H54 (cell line): ENCODE measurements around the gene CSNK1G2.

Experiments
- DNase-seq: peaks from one replicate; pipeline ENCODE4 v3.0.0; 2011; ENCODE audit warnings: low spot score, mixed read lengths; ENCODE audit not compliant: insufficient read length
- FAIRE-seq: peaks from 3 replicates; lab custom pipeline; 2011; peaks lifted over from hg19 to GRCh38; lab: Jason Lieb, UNC
- POLR2A ChIP-seq: IDR thresholded peaks from 2 replicates; pipeline ENCODE4 v1.6.1; 2011; ENCODE audit warnings: low read depth, mild to moderate bottlenecking, low read length

Gene CSNK1G2

GRCh38 chr19:1956868-1957492, 16.0 kb downstream of the CSNK1G2 start:
- TF ChIP-seq POLR2A = no peak
- FAIRE-seq (no peak), DNase-seq (no peak)

GRCh38 chr19:1957562-1958248, 16.7 kb downstream of the CSNK1G2 start:
- DNase-seq (no peak), FAIRE-seq (no peak)
- no peak for TF ChIP-seq POLR2A

GRCh38 chr19:1959928-1960589, 19.1 kb downstream of the CSNK1G2 start:
- DNase-seq = no peak

GRCh38 chr19:1961000-1961883, 20.3 kb downstream of the CSNK1G2 start:
- no peak for TF ChIP-seq POLR2A
- no peak for FAIRE-seq
- DNase-seq = no peak

More at GRCh38 chr19:1959928-1960589, 19.1 kb downstream of the CSNK1G2 start:
- no peak for TF ChIP-seq POLR2A
- FAIRE-seq = no peak

GRCh38 chr19:1962674-1963073, 21.7 kb downstream of the CSNK1G2 start:
- TF ChIP-seq POLR2A = no peak
- DNase-seq (no peak), FAIRE-seq (no peak)

- no peak for DNase-seq
- no peak for FAIRE-seq
- no peak for TF ChIP-seq POLR2A
Measured at GRCh38 chr19:1967087-1967608, 26.2 kb downstream of the CSNK1G2 start.

GRCh38 chr19:1968279-1969175, 27.6 kb downstream of the CSNK1G2 start:
- no peak for DNase-seq
- FAIRE-seq = no peak
- TF ChIP-seq POLR2A = no peak

GRCh38 chr19:1969176-1970002, 28.4 kb downstream of the CSNK1G2 start:
- no peak for FAIRE-seq
- DNase-seq = no peak
- no peak for TF ChIP-seq POLR2A

GRCh38 chr19:1970003-1970805, 29.2 kb downstream of the CSNK1G2 start:
- FAIRE-seq = peak; percentile 27
- TF ChIP-seq POLR2A = no peak
- DNase-seq = peak; percentile 87

GRCh38 chr19:1970806-1971502, 30.0 kb downstream of the CSNK1G2 start:
- no peak for TF ChIP-seq POLR2A
- DNase-seq (peak; percentile 50), FAIRE-seq (no peak)
